NCI-H1092 (cell line): Measurements from ENCODE around the gene ARHGAP6.
"Not testable (repeated sequence)": the region's sequence is repeated elsewhere in the genome, so short reads cannot be mapped to it uniquely, and the experiment has no call there.

Experiments used
- DNase-seq: peaks from one replicate; lab custom pipeline; 2025; lab: John Stamatoyannopoulos, UW

Gene ARHGAP6

GRCh38 chrX:11532291-11533078 is 133.2 kb downstream of the ARHGAP6 start:
- no peak for DNase-seq

GRCh38 chrX:11531226-11531625 is 134.5 kb downstream of the ARHGAP6 start:
- DNase-seq, result no peak

GRCh38 chrX:11530621-11531020 is 135.1 kb downstream of the ARHGAP6 start:
- no peak for DNase-seq

- DNase-seq, result no peak
These were observed 137.1 kb downstream of the ARHGAP6 start for GRCh38 chrX:11528623-11529022.

GRCh38 chrX:11525685-11526084 is 140.0 kb downstream of the ARHGAP6 start:
- DNase-seq, result no peak

- DNase-seq, result not testable (repeated sequence)
These were observed 146.5 kb downstream of the ARHGAP6 start for GRCh38 chrX:11519234-11519633.

DNA sequence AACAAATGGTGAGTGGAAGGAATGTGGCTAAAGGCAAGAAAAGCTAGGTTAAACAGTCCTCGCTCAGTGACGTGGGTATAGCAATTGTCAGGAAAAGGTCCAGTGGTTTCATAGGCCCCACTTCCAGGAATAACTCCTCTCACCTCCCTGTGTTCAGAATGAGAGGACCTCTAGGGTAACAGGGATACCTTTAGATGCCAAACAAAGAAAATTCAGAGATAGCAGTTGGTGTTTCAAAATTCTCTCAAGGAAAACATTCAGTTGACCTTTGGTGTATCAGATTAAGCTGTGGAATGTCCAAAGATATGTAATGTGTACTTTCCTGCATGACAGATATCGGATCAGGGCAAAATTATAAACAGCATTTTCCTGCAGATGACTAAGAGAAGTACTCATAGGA is 155.9 kb downstream of the ARHGAP6 start:
- no peak for DNase-seq

DNA sequence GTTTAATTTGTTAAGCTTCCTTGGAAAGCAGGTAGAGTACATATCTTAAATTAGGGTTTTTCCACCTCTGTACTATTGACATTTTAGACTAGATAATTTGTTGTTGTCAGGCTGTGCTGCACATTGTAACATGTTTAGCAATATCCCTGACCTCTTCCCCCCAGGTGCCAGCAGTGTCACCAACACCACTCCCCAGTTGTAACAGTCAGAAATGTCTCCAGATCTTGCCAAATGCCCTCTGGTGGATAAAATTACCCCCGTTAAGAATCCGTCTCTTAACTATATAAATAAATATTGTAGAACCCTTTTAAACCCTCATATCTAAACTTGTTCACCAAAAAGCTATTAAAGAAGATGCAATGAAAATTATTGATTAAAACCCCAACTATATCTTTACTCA is 161.5 kb downstream of the ARHGAP6 start:
- no peak for DNase-seq

GRCh38 chrX:11499076-11500044 is 166.4 kb downstream of the ARHGAP6 start:
- no peak for DNase-seq

GRCh38 chrX:11491375-11491774 is 174.3 kb downstream of the ARHGAP6 start:
- not testable (repeated sequence) for DNase-seq

- DNase-seq, result no peak
These were observed 181.4 kb downstream of the ARHGAP6 start for GRCh38 chrX:11484290-11484689.

DNA sequence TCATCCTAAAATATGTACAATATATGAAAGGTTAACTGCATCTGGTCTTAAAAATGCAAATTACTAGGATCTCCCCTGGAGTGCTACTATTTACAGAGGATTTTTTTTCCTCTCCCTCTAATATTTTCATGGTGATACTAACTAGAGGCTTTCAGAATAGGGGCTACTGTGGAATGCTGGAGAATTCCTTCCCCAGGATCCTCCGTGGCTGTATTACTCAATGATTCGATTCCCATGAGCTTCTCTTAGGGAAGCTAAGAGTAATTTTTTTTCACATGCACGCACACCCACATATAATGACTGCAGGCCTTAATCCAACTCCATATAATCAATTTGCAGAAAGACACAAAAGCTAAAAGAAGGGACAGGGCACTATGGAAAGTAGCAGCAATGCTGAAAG is 184.7 kb downstream of the ARHGAP6 start:
- no peak for DNase-seq

- peak; percentile 41 for DNase-seq
These were observed 185.1 kb downstream of the ARHGAP6 start for GRCh38 chrX:11480626-11481025.

GRCh38 chrX:11478911-11479310 is 186.8 kb downstream of the ARHGAP6 start:
- DNase-seq, result no peak

GRCh38 chrX:11478026-11478425 is 187.7 kb downstream of the ARHGAP6 start:
- DNase-seq, result no peak

- no peak for DNase-seq
These were observed 191.1 kb downstream of the ARHGAP6 start for GRCh38 chrX:11474576-11474975.

DNA sequence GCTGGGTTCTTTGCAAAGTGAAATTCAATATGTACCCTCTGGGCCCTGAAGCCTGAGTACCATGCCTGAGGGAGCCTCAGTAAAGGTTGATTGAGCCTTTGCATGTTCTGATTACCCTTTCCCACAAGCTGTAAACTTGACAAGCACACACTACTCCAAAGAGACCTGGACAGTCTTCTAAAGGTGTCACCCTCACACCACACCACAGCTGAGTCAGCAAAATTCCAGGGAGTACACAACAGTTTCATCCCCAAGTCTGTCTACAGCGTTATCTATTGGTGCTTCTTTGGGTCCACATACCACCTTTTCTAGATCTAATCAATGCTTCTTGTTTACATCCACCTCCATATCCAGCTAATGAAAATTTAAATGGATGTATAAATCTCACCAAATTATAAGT is 191.7 kb downstream of the ARHGAP6 start:
- no peak for DNase-seq

- DNase-seq, result no peak
These were observed 192.8 kb downstream of the ARHGAP6 start for GRCh38 chrX:11472879-11473278.

GRCh38 chrX:11472381-11472780 is 193.3 kb downstream of the ARHGAP6 start:
- DNase-seq, result no peak

DNA sequence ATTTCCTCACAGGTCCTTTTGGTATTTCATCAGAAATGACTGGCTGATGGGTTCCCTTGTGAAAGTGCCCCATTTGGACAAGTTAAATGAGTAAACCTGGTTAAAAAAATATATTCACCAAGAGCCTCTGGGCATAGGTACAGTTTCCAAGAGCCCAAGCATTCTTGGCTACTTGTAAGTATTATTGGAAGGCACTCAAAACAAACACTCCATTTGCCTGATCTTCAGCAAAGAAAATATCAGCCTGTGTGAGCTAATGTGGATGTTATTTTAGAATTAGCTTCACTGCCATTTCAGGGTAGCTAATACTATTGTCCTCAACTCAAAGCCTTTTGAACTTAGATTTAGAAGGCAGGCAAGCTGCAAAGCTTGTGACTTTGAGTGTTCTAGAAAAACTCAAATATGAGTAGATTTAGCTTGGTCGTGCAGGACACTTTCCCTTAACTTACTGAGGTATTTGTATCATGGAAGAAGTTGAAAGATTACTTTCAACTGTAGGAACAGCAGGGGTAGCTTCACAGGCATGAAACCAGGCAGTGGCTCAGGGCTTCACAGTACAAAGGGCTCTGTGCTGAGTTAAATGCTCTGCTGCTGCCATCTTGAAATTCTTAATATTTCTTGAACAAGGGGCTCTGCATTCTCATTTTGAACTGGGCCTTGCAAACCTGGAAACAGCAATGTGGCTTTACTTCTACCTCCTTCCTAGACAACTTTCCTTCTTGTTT is 195.3 kb downstream of the ARHGAP6 start:
- DNase-seq, result no peak

- no peak for DNase-seq
These were observed 199.9 kb downstream of the ARHGAP6 start for GRCh38 chrX:11465648-11466411.
